HCT116 (cell line): ENCODE results near the gene MZT2A. TPM values are rescaled to one million over a fixed set of nuclear protein-coding genes. Genes with fewer than 3 reads are reported as not detected.
"Not testable (repeated sequence)": the region's sequence is repeated elsewhere in the genome, so short reads cannot be mapped to it uniquely, and the experiment has no call there.

ENCODE experiments used
- ATAC-seq: fragments of 200-7000 bp; cut with Tn5 transposase; 2 replicates; pipeline ENCODE4 v1.9.1; 2020; ENCODE audit warnings: mild to moderate bottlenecking, moderate library complexity
- BruUV-seq: library from RNA; stranded (reverse); fragments of 400-500 nt; replicated peaks from 2 replicates; lab custom pipeline; 2021; lab: Mats Ljungman, UMichigan
- CTCF ChIA-PET: fragments of 300-600 bp; sonication (Branson Sonifier 250); formaldehyde crosslinking; loops from one replicate; lab custom pipeline; 2021; ENCODE audit warnings: antibody characterized with exemption; lab: Charles Lee
- POLR2A ChIA-PET: fragments of 300-600, 350-600 bp; sonication (Branson Sonifier 250); formaldehyde crosslinking; loops from one replicate; lab custom pipeline; 2021; ENCODE audit warnings: antibody characterized with exemption; lab: Charles Lee
- RAD21 ChIA-PET, 2 experiments: fragments of 300-600 bp; sonication (Branson Sonifier 250); formaldehyde crosslinking; loops; one replicate each; lab custom pipeline; 2023; ENCODE audit warnings: low total read pairs in 2 of 2; ENCODE audit not compliant: uncharacterized antibody in 2 of 2, unreplicated experiment in 2 of 2, low non-redundant PET in 1 of 2; lab: Charles Lee
- DNase-seq: peaks from one replicate; pipeline ENCODE4 v3.0.0-alpha.2; 2010; ENCODE audit warnings: low read depth, low spot score
- H2AFZ ChIP-seq: fragments of 200-600 bp; shearing (Covaris generic), sonication (generic); 2 replicates; pipeline ENCODE4 v1.6.1; 2017; ENCODE audit warnings: low read depth, mixed run types, mixed read lengths, antibody characterized with exemption, low read length; ENCODE audit not compliant: poor library complexity, severe bottlenecking
- H3K27ac ChIP-seq: 2 replicates; pipeline ENCODE4 v1.5.1; 2012; ENCODE audit warnings: low read depth, low read length
- H3K27me3 ChIP-seq: fragments of 200-600 bp; sonication (generic); 2 replicates; pipeline ENCODE4 v1.6.1; 2016; ENCODE audit warnings: mixed run types, low read length, mixed read lengths; ENCODE audit not compliant: insufficient read depth
- H3K36me3 ChIP-seq, 2 experiments: fragments of 200-500 bp in 1 of 2; fragments of 200-600 bp in 1 of 2; sonication (Bioruptor generic) in 1 of 2; sonication (generic) in 1 of 2; 2 replicates each; pipeline versions ENCODE4 v1.5.1 to v1.6.1; 2014 to 2016; ENCODE audit warnings: low read length in 2 of 2, inconsistent platforms in 1 of 2, mixed read lengths in 1 of 2, mixed run types in 1 of 2; ENCODE audit not compliant: insufficient read depth in 2 of 2, control insufficient read depth in 1 of 2
- H3K4me1 ChIP-seq, 2 experiments: fragments of 200-600 bp in 1 of 2; sonication (generic) in 1 of 2; 2 replicates each; pipeline versions ENCODE4 v1.5.1 to v1.6.1; 2012 to 2017; ENCODE audit warnings: low read length in 2 of 2, inconsistent platforms in 1 of 2, mild to moderate bottlenecking in 1 of 2, mixed read lengths in 1 of 2, mixed run types in 1 of 2, moderate library complexity in 1 of 2; ENCODE audit not compliant: insufficient read depth in 2 of 2, control insufficient read depth in 1 of 2
- H3K4me2 ChIP-seq: fragments of 200-600 bp; sonication (generic); 2 replicates; pipeline ENCODE4 v1.6.1; 2017; ENCODE audit warnings: mixed run types, low read length, mixed read lengths
- H3K4me3 ChIP-seq, 2 experiments: fragments of 200-600 bp in 1 of 2; sonication (generic) in 1 of 2; replicated peaks in 1 of 2; 2 replicates each; pipeline ENCODE4 v1.5.1; 2011 to 2016; ENCODE audit warnings: low read length in 2 of 2, control low read depth in 1 of 2, low read depth in 1 of 2, mild to moderate bottlenecking in 1 of 2, mixed read lengths in 1 of 2, mixed run types in 1 of 2
- H3K79me2 ChIP-seq: fragments of 200-600 bp; sonication (generic); 2 replicates; pipeline ENCODE4 v1.6.1; 2017; ENCODE audit warnings: mild to moderate bottlenecking, mixed run types, low read length, moderate library complexity, mixed read lengths; ENCODE audit not compliant: insufficient read depth
- H3K9ac ChIP-seq: fragments of 200-600 bp; sonication (generic); 2 replicates; pipeline ENCODE4 v1.6.1; 2016; ENCODE audit warnings: low read length, mixed read lengths
- H3K9me2 ChIP-seq: fragments of 200-600 bp; sonication (generic), shearing (Covaris generic); 2 replicates; pipeline ENCODE4 v1.6.1; 2017; ENCODE audit warnings: mixed run types, mild to moderate bottlenecking, moderate library complexity; ENCODE audit not compliant: insufficient read depth
- H3K9me3 ChIP-seq, 2 experiments: fragments of 200-500 bp in 1 of 2; fragments of 200-600 bp in 1 of 2; sonication (Bioruptor generic) in 1 of 2; sonication (generic) in 1 of 2; 2 replicates each; pipeline ENCODE4 v1.6.1; 2014 to 2017; ENCODE audit warnings: low read length in 2 of 2, mixed read lengths in 2 of 2, inconsistent platforms in 1 of 2, low read depth in 1 of 2, mild to moderate bottlenecking in 1 of 2, mixed run types in 1 of 2, moderate library complexity in 1 of 2; ENCODE audit not compliant: control insufficient read depth in 1 of 2, insufficient read depth in 1 of 2
- H4K20me1 ChIP-seq: fragments of 200-600 bp; sonication (generic), shearing (Covaris generic); 2 replicates; pipeline ENCODE4 v1.6.1; 2017; ENCODE audit warnings: mixed run types, mild to moderate bottlenecking, moderate library complexity; ENCODE audit not compliant: insufficient read depth
- POLR2AphosphoS5 ChIP-seq: IDR thresholded peaks from 2 replicates; pipeline ENCODE4 v1.6.1; 2011; ENCODE audit warnings: mild to moderate bottlenecking, low read depth, low read length, moderate library complexity
- intact Hi-C: fragments of 100-400 bp; cut with micrococcal nuclease; formaldehyde crosslinking; loops from 2 replicates; pipeline ENCODE4 v1.10.0; 2022
- total RNA-seq: library from RNA; stranded (reverse); gene quantifications from one replicate; pipeline ENCODE4 v1.2.1, GENCODE V29; 2021; ENCODE audit not compliant: unreplicated experiment
- TF ChIP-seq, protein P1 (sequence below), 3 experiments: fragments of 200-600 bp in 1 of 3; sonication (generic) in 1 of 3; IDR thresholded peaks in 2 of 3; conservative IDR thresholded peaks in 1 of 3; 2 replicates each; pipeline ENCODE4 v1.5.1; 2012 to 2017; ENCODE audit warnings: low read depth in 2 of 3, low read length in 2 of 3, antibody characterized with exemption in 1 of 3, borderline replicate concordance in 1 of 3, control low read depth in 1 of 3, mild to moderate bottlenecking in 1 of 3, mixed read lengths in 1 of 3, mixed run types in 1 of 3, moderate library complexity in 1 of 3; ENCODE audit not compliant: insufficient read depth in 1 of 3

MZT2A gene
- total RNA-seq, 1 experiment from 2014 or later, result 203 TPM

DNA sequence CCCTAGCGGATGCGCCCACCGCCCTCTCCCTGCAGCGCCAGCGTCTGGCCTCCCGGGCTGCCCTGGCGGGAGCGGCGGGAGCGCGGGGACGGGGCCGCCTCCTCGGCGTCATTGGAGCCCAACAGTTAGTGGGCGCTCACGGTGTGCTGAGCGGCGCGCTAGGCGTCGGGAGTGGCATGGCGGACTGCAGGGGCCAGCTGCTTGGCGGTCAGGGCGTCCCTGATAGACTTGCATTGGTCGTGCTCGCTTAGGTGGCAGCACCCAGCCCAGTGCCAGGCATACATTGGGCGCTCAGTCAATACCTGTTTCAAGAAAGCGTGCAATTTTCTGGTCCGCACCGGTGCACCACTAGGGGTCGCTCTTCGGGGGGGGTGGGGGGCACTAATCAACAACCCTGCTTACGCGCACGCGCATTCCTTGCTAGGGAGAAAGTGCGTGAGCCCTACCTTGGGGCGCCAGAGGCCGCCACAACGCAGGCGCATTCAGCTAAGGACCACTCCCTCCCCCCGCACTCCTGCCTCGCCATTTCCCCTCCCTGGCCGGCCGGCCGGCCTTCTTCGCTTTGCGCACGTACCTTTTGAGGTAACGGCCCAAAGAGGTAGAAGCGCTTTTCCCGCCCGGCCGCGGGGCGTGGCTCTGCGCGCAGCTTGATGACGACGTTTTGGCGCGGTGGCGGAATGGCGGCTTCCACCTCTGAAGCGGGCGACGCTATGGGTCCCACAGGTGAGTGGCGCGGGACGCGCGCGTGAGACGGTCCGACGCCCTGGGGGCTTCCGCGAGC lies 411 bp upstream of the MZT2A start (continued):
- TF ChIP-seq, protein P1, sequence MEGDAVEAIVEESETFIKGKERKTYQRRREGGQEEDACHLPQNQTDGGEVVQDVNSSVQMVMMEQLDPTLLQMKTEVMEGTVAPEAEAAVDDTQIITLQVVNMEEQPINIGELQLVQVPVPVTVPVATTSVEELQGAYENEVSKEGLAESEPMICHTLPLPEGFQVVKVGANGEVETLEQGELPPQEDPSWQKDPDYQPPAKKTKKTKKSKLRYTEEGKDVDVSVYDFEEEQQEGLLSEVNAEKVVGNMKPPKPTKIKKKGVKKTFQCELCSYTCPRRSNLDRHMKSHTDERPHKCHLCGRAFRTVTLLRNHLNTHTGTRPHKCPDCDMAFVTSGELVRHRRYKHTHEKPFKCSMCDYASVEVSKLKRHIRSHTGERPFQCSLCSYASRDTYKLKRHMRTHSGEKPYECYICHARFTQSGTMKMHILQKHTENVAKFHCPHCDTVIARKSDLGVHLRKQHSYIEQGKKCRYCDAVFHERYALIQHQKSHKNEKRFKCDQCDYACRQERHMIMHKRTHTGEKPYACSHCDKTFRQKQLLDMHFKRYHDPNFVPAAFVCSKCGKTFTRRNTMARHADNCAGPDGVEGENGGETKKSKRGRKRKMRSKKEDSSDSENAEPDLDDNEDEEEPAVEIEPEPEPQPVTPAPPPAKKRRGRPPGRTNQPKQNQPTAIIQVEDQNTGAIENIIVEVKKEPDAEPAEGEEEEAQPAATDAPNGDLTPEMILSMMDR (IDR thresholded peaks at IDR 0.05 in 2 of 3, conservative IDR thresholded peaks at IDR 0.05 in 1 of 3; ENCODE audit: borderline replicate concordance in 1 of 3, insufficient read depth in 1 of 3, low read depth in 2 of 3, low read length in 2 of 3), result peak; percentile 74 to 93 (median 89)

DNA sequence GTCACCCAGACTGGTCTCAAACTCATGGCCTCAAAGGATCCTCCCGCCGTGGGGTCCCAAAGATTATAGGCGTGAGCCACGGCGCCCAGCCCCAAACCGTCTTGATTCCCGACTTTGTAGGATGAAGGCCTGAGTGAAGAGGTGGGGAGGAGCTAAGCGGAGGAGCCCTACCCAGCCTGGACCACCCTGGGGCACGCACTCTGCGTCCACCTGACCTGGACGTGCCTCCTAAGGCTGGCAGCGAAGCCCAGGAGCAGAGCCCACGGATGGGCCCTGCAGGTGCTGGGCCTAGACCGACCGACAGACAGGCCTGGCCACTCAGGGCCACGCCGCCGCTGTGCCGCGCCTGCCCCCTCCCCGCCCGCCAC lies 744 bp downstream of the MZT2A start:
- H3K27ac ChIP-seq, result peak overlapping the region; percentile 58; the same call in 1 of the 2 replicates
- H3K79me2 ChIP-seq, result peaks cover 79% of the 10 kb centered on the region

DNA sequence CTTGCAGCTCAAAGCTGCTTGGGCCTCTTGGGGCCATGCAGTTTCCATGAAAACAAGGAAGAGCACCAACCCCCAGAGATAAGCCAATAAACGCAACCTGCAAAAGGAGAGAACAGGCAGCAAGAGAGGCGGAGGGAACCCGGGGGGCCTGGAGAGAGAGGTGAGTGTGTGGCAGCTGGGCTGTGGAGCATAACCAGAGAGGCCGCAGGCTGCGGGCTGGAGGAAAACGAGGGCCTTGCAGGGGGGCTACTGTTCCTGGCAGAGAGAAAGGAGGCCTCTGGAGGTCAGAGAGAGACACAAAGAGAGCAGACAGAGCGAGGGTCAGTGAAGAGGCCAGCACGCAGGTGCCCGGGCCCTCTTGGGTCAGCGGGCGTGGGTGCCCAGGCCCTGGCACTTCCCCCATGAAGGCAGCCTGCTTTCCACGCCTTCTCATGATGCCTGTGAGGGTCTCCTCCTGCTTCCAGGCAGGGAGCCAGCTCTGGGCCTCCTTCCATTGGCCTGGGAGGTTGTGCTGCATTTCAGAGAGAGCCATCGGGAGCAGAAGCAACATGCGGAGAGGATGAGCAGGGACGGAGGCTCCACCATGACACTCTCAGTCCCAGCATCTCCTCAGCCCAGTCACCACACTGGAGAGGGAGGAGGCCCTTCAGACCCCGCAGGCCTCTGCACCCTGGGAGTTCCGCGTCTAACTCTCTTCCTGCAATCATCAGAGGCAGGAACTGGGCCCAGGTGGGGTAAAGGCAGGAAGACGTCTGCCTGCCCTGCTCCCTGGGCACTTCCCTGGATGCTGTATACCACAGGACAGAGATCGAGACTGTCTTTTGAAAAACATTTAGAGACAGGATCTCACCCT lies 1.4 kb downstream of the MZT2A start:
- peaks cover 2 to 26% of the 10 kb centered on the region in 2 experiments; a peak in 2 of 4 replicates for H3K4me1 ChIP-seq
- H3K4me3 ChIP-seq, result peak overlapping the region; percentile 65 to 90
- intact Hi-C loops, CTCF ChIA-PET, H3K9me3 ChIP-seq, H3K36me3 ChIP-seq, DNase-seq, RAD21 ChIA-PET, H3K27me3 ChIP-seq, H4K20me1 ChIP-seq, ATAC-seq, H3K9me2 ChIP-seq, POLR2A ChIA-PET, H2AFZ ChIP-seq: not testable (repeated sequence)
- peak overlapping the region; percentile 96 for H3K9ac ChIP-seq
- H3K4me2 ChIP-seq, result peak overlapping the region; percentile 93
- peak overlapping the region; percentile 58; the same call in 1 of the 2 replicates for H3K27ac ChIP-seq
- TSS peak; percentile 39 for BruUV-seq
- H3K79me2 ChIP-seq, result peaks cover 76% of the 10 kb centered on the region

More for the DNA sequence above, 744 bp downstream of the MZT2A start:
- H3K4me2 ChIP-seq, result peak overlapping the region; percentile 93
- H3K9me2 ChIP-seq, RAD21 ChIA-PET, intact Hi-C loops, H3K27me3 ChIP-seq, H3K9me3 ChIP-seq, H3K36me3 ChIP-seq, H4K20me1 ChIP-seq, CTCF ChIA-PET, H2AFZ ChIP-seq, BruUV-seq, POLR2A ChIA-PET, DNase-seq: not testable (repeated sequence)
- H3K4me3 ChIP-seq, result peak overlapping the region; percentile 65 to 90
- peak; percentile 8 for ATAC-seq
- 0 out of 2 replicates have a peak, but pooled peaks have one; percentile 32 for TF ChIP-seq POLR2AphosphoS5
- peaks cover 2 to 26% of the 10 kb centered on the region in 2 experiments; a peak in 2 of 4 replicates for H3K4me1 ChIP-seq
- peak overlapping the region; percentile 96 for H3K9ac ChIP-seq
